HepG2 (cell line): ENCODE results near the gene MEI1. TPM values are rescaled to one million over a fixed set of nuclear protein-coding genes. Genes with fewer than 3 reads are reported as not detected.

Experiments
- ARNT ChIP-seq: fragments of 450-650 bp; IDR thresholded peaks from 2 replicates; pipeline ENCODE4 v1.6.1; 2017
- CC2D1A ChIP-seq: sonication (generic); formaldehyde crosslinking; IDR thresholded peaks from 2 replicates; pipeline ENCODE4 v1.8.1; 2023; ENCODE audit warnings: mild to moderate bottlenecking, missing genetic modification reagents
- CHD2 ChIP-seq: IDR thresholded peaks from 2 replicates; pipeline ENCODE4 v1.6.1; 2011; ENCODE audit warnings: low read depth, low read length, improper control_type of control experiment
- ETV6 ChIP-seq: sonication (generic); formaldehyde crosslinking; conservative IDR thresholded peaks from 2 replicates; pipeline ENCODE4 v1.4.0; 2020; ENCODE audit warnings: missing genetic modification reagents
- FOXM1 ChIP-seq: sonication (generic); formaldehyde crosslinking; IDR thresholded peaks from 2 replicates; pipeline ENCODE4 v1.5.0; 2020; ENCODE audit warnings: missing genetic modification reagents
- GPN1 ChIP-seq: sonication (generic); formaldehyde crosslinking; IDR thresholded peaks from 2 replicates; pipeline ENCODE4 v1.5.1; 2020; ENCODE audit warnings: missing genetic modification reagents, borderline replicate concordance
- IRF2 ChIP-seq: IDR thresholded peaks from 2 replicates; pipeline ENCODE4 v1.6.1; 2018; ENCODE audit warnings: missing genetic modification reagents, missing compliant biosample characterization
- MEF2D ChIP-seq: sonication (generic); formaldehyde crosslinking; IDR thresholded peaks from 2 replicates; pipeline ENCODE4 v1.5.1; 2020; ENCODE audit warnings: mild to moderate bottlenecking, missing genetic modification reagents
- MEIS1 ChIP-seq: sonication (generic); formaldehyde crosslinking; IDR thresholded peaks from 2 replicates; pipeline ENCODE4 v1.9.0; 2021; ENCODE audit warnings: mild to moderate bottlenecking, missing genetic modification reagents, moderate library complexity, borderline replicate concordance
- NFIB ChIP-seq: sonication (generic); formaldehyde crosslinking; IDR thresholded peaks from 2 replicates; pipeline ENCODE4 v1.9.0; 2021; ENCODE audit warnings: missing genetic modification reagents, mild to moderate bottlenecking, borderline replicate concordance
- PPARG ChIP-seq: conservative IDR thresholded peaks from 2 replicates; pipeline ENCODE4 v1.6.1; 2016; ENCODE audit warnings: missing biosample characterization, missing genetic modification reagents
- TCF7L2 ChIP-seq: IDR thresholded peaks from 2 replicates; pipeline ENCODE4 v1.6.1; 2011; ENCODE audit warnings: mild to moderate bottlenecking, low read depth, low read length, moderate library complexity
- YEATS4 ChIP-seq: sonication (generic); formaldehyde crosslinking; IDR thresholded peaks from 2 replicates; pipeline ENCODE4 v1.4.0; 2020; ENCODE audit warnings: missing genetic modification reagents, borderline replicate concordance
- ZNF282 ChIP-seq: fragments of 450-650 bp; IDR thresholded peaks from 2 replicates; pipeline ENCODE4 v1.6.1; 2018; ENCODE audit not compliant: partially characterized antibody
- ZNF30 ChIP-seq: sonication (generic); formaldehyde crosslinking; IDR thresholded peaks from 2 replicates; pipeline ENCODE4 v1.5.0; 2020; ENCODE audit warnings: mild to moderate bottlenecking, missing genetic modification reagents
- polyA plus RNA-seq, 8 experiments: library from polyadenylated mRNA; depleted of rRNA in 3 of 8; stranded (reverse) in 7 of 8; unstranded in 1 of 8; fragments of >200 nt; fragmentation: Illumina TruSeq in 4 of 8; extraction: Trizol in 4 of 8; gene quantifications; 2 replicates each; pipeline versions ENCODE4 v1.2.1 to v1.2.3, GENCODE V29; 2011 to 2016; ENCODE audit warnings: low read depth in 4 of 8, missing spikeins in 1 of 8, mixed read lengths in 1 of 8; ENCODE audit not compliant: insufficient read depth in 1 of 8
- total RNA-seq, 5 experiments: library from RNA; depleted of rRNA; stranded (reverse); fragments of >200 nt; fragmentation: Illumina TruSeq; extraction: Trizol; gene quantifications; 2 replicates each; pipeline ENCODE4 v1.2.3, GENCODE V29; 2016; ENCODE audit warnings: low read depth in 1 of 5
- TF ChIP-seq, protein P1 (sequence below): sonication (generic); formaldehyde crosslinking; IDR thresholded peaks from 2 replicates; pipeline ENCODE4 v1.4.0; 2020; ENCODE audit warnings: missing genetic modification reagents
- TF ChIP-seq, protein P2 (sequence below): sonication (generic); formaldehyde crosslinking; IDR thresholded peaks from 2 replicates; pipeline ENCODE4 v1.4.0; 2020; ENCODE audit warnings: missing genetic modification reagents, low read depth, mild to moderate bottlenecking, borderline replicate concordance
- TF ChIP-seq, protein P3 (sequence below): IDR thresholded peaks from 2 replicates; pipeline ENCODE4 v1.6.1; 2016; ENCODE audit warnings: missing biosample characterization, missing genetic modification reagents, low read depth
- TF ChIP-seq, protein P4 (sequence below): sonication (generic); formaldehyde crosslinking; IDR thresholded peaks from 2 replicates; pipeline ENCODE4 v1.4.0; 2020; ENCODE audit warnings: low read depth, mild to moderate bottlenecking, missing genetic modification reagents
- TF ChIP-seq, protein P5 (sequence below): sonication (generic); formaldehyde crosslinking; IDR thresholded peaks from 2 replicates; pipeline ENCODE4 v1.5.1; 2020; ENCODE audit warnings: mild to moderate bottlenecking, missing genetic modification reagents, borderline replicate concordance

MEI1 gene
- total and polyA plus RNA-seq, 2 of the 13 experiments (the other 11 are each of a cell fraction or from before 2014, with no cell fraction given) = 0.75 to 1.9 TPM

DNA sequence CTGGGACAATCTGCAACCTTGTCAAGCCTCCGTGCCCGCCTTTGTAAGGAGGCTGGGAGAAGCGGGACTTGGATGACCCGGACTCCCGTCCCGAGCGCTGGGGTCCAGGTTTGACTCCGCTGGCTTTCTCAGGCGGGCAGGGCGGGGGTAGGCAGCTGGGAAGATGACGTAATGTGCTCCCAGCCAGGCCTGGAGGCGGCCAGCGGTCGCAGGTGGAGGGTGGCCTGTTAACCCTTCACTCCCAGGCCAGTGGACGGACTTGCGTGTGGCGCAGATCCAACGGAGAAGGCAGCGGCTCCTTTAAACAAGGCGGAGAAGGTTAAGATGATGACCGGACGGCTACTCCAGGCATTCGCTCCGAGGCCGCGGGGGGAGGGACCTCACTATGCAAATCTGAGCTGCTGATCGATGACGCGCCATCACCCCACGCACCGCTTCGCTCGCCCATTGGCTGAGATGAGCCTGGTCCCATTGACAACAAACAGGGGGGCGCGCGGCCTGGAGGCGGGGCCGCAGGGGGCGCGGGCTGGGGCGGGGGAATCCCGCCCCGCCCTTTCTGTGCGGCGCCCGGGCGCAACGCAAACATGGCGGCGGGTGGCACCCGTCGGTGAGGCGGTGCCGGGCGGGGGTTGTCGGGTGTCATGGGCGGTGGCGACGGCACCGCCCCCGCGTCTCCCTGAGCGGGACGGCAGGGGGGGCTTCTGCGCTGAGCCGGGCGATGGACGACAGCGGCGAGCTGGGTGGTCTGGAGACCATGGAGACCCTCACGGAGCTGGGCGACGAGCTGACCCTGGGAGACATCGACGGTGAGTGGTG lies 133.5 kb downstream of the MEI1 start, which contains the start of gene SREBF2 (continued):
- TF ChIP-seq, protein P1, sequence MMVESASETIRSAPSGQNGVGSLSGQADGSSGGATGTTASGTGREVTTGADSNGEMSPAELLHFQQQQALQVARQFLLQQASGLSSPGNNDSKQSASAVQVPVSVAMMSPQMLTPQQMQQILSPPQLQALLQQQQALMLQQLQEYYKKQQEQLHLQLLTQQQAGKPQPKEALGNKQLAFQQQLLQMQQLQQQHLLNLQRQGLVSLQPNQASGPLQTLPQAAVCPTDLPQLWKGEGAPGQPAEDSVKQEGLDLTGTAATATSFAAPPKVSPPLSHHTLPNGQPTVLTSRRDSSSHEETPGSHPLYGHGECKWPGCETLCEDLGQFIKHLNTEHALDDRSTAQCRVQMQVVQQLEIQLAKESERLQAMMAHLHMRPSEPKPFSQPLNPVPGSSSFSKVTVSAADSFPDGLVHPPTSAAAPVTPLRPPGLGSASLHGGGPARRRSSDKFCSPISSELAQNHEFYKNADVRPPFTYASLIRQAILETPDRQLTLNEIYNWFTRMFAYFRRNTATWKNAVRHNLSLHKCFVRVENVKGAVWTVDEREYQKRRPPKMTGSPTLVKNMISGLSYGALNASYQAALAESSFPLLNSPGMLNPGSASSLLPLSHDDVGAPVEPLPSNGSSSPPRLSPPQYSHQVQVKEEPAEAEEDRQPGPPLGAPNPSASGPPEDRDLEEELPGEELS (CRISPR knock-in tag) = peak; percentile 63
- no peak for TF ChIP-seq ZNF282
- TF ChIP-seq, protein P2, sequence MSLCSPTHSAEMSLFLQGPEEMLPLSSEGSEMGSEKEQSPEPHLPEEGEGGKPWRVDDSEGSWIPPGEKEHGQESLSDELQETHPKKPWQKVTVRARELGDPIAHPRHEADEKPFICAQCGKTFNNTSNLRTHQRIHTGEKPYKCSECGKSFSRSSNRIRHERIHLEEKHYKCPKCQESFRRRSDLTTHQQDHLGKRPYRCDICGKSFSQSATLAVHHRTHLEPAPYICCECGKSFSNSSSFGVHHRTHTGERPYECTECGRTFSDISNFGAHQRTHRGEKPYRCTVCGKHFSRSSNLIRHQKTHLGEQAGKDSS (CRISPR knock-in tag) = no peak
- no peak for TF ChIP-seq GPN1 (CRISPR knock-in tag)
- TF ChIP-seq, protein P3, sequence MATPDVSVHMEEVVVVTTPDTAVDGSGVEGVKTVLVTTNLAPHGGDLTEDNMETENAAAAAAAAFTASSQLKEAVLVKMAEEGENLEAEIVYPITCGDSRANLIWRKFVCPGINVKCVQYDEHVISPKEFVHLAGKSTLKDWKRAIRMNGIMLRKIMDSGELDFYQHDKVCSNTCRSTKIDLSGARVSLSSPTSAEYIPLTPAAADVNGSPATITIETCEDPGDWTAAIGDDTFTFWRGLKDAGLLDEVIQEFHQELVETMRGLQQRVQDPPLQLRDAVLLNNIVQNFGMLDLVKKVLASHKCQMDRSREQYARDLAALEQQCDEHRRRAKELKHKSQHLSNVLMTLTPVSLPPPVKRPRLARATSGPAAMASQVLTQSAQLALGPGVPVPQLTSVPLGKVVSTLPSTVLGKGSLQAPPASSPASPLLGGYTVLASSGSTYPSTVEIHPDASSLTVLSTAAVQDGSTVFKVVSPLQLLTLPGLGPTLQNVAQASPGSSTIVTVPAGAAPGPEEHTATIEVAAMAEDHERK (CRISPR knock-in tag) = peak; percentile 38; the same call in 1 of the 2 replicates
- 0 out of 2 replicates have a peak, but pooled peaks have one; percentile 11 for TF ChIP-seq CHD2
- 0 out of 2 replicates have a peak, but pooled peaks have one; percentile 11 for TF ChIP-seq PPARG
- peak; percentile 64 for TF ChIP-seq YEATS4 (CRISPR knock-in tag)
- TF ChIP-seq MEIS1 (CRISPR knock-in tag) = no peak; the same call in 1 of the 2 replicates
- peak; percentile 67; the same call in 1 of the 2 replicates for TF ChIP-seq IRF2 (CRISPR knock-in tag)
- TF ChIP-seq TCF7L2 = no peak
- TF ChIP-seq ZNF30 (CRISPR knock-in tag) = no peak
- peak; percentile 84 for TF ChIP-seq MEF2D (CRISPR knock-in tag)
- no peak for TF ChIP-seq ARNT
- TF ChIP-seq, protein P4, sequence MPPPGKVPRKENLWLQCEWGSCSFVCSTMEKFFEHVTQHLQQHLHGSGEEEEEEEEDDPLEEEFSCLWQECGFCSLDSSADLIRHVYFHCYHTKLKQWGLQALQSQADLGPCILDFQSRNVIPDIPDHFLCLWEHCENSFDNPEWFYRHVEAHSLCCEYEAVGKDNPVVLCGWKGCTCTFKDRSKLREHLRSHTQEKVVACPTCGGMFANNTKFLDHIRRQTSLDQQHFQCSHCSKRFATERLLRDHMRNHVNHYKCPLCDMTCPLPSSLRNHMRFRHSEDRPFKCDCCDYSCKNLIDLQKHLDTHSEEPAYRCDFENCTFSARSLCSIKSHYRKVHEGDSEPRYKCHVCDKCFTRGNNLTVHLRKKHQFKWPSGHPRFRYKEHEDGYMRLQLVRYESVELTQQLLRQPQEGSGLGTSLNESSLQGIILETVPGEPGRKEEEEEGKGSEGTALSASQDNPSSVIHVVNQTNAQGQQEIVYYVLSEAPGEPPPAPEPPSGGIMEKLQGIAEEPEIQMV (CRISPR knock-in tag) = no peak
- no peak for TF ChIP-seq ETV6 (CRISPR knock-in tag)
- TF ChIP-seq CC2D1A (CRISPR knock-in tag) = no peak
- no peak for TF ChIP-seq NFIB (CRISPR knock-in tag)
- no peak for TF ChIP-seq FOXM1
- TF ChIP-seq, protein P5, sequence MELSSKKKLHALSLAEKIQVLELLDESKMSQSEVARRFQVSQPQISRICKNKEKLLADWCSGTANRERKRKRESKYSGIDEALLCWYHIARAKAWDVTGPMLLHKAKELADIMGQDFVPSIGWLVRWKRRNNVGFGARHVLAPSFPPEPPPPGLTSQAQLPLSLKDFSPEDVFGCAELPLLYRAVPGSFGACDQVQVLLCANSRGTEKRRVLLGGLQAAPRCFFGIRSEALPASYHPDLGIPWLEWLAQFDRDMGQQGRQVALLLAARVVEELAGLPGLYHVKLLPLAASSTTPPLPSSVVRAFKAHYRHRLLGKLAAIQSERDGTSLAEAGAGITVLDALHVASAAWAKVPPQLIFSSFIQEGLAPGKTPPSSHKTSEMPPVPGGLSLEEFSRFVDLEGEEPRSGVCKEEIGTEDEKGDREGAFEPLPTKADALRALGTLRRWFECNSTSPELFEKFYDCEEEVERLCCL (CRISPR knock-in tag) = peak; percentile 48; the same call in 1 of the 2 replicates
